ENCODE results near the gene COMMD2.

Gene COMMD2

DNA sequence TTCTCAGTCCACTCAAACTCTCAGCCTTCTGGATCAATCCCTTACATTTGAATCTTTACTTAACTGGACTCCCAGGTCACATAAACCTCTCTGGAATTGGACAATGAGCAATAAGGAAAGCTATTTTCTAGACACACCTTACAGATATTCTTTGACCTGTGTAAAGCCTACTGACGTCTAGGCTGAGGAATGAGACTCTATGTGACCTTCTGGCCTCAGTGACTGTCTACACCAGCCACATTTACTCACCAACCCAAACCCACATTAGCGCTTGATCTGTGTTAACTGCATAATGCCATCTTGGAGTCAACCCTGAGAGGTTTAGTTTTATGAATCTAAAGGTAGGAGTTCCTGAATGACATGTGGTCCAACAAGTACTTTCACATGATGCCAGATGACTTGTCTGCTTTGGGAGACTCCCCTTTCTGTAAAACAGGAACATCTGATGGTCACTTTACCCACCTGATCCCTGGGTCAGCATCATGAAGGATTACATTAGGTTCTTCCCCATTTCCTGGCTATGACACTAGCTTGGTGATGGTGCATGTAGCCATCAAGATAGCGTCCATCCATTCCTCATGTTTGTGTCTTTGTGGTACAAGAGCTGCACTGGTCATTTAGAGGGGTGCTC lies 11.4 kb upstream of the COMMD2 start:
- DNase-seq (ENCODE audit: low read depth): no peak

DNA sequence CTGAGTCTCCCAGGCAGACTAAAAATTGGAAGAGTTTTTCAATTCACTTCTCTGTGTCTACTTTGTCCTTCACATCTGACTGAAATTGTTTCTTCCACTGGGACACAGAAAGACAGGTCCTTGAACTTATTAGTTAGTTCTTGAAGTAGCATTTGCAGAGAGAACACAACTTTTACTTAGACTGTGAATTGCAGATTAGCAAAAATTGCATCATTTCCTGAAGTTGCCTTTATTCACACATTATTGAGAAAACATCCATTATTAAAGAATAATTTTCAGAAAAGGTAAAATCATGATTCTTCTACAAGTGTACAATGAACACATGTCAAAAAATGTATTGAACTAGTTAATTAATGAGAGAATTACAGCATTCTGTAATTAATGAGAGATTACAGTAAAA lies 1.4 kb upstream of the COMMD2 start:
- DNase-seq (ENCODE audit: low read depth): no peak

DNA sequence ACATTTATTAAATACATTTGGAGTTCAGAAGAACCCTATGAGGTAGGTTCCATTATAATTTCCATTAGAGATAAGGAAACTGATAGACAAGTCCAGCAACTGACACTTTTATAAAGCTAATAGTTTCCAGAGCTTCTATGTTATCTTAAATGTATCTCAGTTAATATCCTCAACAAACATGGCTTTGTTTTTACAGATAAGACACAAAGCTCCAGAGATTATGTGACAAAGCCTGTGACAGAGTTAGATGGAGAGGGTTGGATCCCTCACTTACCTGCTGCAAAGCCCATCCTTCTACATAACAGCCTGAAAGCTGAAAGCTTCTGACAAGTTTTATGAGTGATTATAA lies 473 bp upstream of the COMMD2 start:
- no peak for DNase-seq (ENCODE audit: low read depth)

DNA sequence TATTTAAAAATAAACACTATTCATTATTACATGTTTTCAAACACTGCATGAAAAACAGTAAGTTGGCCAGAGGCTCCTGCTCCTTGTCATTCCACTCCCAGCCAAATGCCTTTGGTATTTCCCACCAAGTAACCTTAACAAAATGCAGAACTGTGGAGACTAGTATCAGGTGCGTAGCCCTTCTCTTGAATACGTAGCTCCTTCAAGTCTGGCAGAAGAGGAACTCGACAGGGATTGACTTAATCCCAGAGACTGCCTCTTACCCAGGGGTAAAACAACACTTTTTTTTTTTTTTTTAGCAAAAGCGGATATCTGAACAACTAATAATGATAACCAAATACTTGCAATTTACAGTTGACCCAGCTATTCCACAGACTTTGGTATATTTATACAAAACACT lies 738 bp downstream of the COMMD2 start:
- DNase-seq (ENCODE audit: low read depth): no peak

DNA sequence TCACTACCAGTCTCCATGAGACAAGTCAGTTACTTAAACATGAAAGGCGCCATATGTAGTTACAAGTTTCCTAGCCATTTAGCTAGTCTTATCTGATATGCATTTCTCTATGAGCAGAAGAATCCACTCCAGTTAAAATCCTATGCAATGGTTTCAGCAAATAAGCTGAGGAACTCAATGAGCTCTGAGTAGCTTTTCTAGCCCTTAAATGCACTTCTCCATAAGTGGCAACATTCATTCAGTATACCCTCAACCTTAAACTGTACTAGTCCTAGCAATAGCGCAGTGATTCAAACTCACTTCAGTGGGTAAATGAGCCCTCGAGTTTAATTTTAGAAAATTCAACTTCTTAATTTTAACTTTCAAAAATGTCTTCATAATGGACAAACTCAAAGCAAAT lies 7.7 kb downstream of the COMMD2 start:
- DNase-seq (ENCODE audit: low read depth): no peak

DNA sequence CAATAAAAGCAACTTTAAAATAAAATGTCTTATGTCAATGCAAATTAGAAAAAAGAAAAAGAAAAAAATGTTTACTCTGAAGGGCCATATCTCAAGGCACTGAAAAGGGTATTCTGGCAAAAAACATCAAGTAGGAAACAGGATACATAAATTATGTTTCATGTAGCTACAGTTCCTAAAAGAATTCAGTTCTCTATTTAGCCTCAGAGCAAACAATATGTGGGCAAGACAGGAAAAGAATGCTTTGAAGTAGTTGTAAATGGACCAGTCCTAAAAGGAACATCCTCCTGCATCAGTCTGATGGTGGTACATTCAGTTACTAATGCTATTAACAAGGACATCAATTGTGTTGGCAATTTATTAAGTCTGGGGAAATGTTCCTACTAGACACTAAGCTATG lies 8.1 kb downstream of the COMMD2 start:
- no peak for DNase-seq (ENCODE audit: low read depth)

DNA sequence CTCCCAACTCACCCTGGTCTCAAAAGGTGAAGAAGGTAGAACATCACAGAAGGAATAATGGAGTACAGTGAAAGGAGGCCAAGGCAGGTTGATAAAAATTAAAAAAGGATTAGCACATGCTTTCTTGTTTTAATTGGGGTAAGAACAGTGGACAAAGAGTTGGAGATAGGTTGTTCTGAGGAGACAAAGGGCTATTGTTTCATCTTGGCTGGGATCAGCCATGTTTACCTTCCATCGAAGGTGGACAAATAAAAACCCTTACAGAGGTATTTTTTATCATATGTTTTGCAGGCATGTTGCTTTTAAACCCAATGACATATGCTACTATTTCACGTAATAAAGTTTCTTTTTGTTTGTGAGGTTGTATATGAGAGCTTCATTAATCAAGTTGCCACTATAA lies 12.9 kb downstream of the COMMD2 start:
- no peak for DNase-seq (ENCODE audit: low read depth)

DNA sequence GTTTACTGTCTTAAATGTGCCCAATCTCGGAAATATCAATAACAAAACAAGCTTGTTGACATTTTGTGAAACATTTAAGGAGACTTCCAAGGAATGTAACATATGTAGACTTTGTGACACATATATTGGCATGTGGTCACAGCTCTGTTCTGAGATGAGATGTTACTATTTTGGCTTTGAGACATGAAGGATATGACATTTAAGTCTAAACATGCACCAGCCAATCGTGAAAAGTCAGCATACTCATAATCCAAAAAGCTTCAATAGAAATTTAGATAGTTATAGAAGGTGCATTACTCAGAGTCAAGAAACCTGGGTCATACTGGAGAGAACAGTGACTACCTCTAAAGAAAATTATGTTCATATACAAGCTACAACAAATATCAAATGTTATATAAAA lies 13.4 kb downstream of the COMMD2 start:
- DNase-seq (ENCODE audit: low read depth): no peak

DNA sequence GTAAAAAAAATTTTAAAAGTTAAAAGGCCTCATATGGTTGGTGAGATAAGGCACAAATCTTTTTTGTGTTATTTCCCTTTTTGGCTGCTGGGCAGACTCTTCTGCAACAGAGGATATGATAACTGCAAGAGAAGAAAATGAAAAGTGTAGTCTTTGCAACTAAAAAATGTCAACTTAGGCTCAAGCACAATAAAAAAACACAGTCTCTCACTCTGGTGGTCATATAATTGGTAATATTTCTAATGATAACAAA lies 15.4 kb downstream of the COMMD2 start:
- no peak for DNase-seq (ENCODE audit: low read depth)

DNA sequence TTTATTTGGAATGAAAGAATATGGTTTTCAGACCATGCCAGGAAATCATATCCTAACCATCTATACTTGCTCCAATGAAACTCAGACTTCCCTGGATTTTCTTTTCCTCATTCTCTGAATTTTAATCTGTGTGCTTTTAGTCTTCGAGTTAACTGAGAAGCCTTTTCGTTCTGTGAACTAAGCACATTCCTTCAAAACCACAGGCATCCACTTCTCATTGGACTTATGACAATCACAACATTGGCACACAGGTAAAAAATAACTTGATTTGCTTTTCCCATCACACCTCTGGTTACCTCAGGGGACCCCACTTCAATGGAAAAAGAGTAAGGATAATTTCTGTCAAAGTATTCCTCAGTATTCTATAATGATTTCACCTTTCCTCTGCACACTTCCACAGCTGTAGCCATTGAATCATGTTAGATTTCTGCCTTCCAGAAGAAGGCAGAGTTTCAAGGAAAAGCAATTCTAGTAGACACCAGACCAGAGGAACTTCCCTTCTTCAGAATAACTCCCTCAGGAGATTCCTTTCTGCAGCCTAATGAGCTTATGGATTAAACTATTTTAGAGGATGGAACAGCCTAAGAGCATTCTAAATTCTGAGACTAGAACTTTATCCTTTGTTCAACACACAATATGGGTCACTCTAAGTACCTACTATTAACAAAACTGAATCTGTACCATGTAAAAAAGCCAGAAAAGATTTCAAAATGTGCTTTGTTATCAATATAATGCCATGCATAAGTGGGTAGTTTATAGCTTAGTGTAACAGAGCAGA lies 15.9 kb downstream of the COMMD2 start:
- DNase-seq (ENCODE audit: low read depth): peak; percentile 33

DNA sequence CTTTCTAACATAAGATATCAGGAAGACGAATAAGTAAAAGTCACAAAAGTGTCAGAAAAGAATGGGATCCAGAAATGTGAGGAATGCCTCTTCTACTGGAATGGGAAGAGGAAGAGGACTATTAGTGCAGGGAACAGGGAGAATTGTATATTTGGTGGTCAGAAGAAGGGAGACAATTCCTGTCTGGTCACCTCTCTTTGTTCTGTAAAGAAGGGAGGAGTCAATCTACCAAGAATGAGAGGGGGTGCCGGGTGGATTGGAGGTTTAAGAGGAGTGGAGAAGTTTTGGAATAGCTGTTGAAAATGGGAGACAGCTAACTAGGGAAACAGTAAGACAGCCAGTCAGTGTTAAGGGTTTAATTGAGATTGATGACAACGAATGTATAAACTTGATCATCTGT lies 20.1 kb downstream of the COMMD2 start:
- DNase-seq (ENCODE audit: low read depth): no peak

DNA sequence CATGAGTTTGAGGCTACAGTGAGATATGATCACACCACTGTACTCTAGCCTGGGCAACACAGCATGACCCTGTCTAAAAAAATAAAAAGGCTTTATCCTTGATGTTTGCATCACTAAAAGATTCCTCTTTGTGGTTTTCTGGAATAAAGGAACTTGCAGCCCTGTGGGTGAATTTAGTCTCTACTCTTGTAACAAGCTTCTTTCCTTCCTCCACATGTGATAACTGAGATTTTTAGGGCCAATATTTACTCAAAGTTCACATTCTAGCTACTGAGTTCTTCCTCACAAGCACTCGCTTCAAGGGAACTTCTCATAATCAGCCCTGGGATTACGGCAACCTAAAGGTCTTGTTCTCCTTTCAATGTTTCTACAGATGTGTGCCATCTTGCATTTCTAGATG lies 24.6 kb downstream of the COMMD2 start:
- DNase-seq (ENCODE audit: low read depth): no peak

DNA sequence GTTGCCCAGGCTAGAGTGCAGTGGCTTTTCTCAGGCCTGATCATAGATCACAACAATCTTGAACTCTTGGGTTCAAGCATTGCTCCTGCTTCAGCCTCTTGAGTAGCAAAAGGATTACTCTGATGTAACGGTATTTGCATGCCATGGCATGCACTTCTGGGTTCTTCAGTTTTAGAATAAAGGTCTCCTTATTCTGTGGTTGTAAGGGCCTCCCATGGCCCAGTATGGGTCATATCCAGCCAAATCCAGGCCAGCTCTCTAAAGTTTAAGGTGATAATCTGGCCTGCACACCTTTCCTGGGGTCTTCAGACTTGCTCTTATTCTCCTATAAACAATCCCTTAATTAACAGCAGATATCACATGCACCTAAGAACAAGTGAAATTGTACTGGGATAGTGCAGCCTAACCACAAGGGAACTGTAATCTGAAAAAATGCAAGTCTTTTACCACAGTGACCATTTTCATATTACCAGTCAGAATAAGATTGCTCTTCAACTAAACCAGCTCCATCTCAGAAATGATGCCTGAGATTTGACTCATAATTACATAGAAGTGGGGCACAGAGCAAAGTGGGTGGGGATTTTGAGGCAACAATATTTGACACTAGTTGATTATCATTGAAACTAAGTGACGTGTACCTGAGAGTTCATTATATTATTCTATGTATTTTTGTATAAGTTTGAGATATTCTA lies 25.4 kb downstream of the COMMD2 start:
- DNase-seq (ENCODE audit: low read depth): no peak

DNA sequence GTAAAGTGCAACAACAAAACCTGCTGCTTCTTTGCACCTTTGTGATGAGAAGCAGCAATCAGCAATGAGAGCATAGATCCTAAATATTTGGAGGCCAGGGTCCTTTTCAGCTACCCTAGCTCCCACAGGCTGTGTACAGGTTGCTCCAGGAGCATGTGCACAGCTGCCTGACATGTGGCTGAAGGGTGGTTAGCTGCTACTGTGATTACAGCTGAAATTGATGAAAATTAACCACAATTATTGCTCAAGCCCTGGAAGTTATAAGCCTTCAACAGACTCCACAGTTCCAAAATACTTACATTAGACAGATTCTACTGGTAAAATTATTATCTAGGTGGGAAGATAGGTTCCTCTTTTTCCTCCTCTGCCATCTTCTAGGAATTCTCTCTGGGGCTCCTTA lies 28.5 kb downstream of the COMMD2 start:
- DNase-seq (ENCODE audit: low read depth): no peak

DNA sequence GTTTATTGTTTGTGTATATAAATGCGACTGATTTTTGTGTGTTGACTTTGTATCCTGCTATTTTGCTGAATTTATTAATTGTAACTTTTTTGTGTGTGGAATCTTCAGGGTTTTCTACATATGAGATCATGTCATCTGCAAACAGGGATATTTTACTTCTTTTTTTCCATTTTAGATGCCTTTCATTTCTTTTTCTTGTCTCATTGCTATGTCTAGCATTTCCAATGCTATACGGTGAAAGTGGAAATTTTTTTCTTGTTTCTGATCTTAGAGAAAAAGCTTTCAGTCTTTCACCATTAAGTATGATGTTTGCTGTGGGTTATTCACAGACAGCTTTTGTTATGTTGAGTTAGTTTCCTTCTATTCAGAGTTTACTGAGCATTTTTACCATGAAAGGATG lies 31.4 kb downstream of the COMMD2 start:
- DNase-seq (ENCODE audit: low read depth): no peak

DNA sequence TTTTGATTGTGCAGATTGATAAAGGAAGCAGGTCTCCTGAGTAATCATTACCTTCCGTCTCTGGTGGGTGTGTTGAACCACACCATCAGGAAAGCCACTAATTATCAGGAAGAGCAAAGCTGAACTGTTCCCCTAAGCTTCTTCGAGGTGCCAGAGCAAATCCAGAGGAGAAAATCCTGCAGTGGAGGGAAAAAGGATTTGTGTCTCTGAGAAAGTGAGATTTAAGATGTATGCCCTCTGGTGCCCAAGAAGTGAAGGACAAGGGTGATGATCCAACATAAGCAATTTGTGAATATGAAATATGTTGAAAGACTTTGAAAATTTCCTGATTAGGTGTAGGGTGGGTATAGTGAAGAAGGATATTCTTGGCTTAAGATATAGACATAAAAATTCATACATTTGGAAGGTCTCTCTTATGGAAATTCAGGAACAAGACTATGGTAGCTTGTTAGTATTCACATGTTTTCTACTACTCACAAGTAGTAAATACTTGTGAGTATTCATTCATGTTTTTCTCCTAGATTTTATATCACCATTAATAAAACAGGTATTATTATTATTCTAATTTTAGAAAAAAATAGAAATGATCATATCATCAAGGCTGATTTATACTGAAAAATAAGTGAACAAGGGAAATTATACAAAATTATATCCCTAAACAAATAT lies 34.8 kb downstream of the COMMD2 start:
- peak; percentile 43 for DNase-seq (ENCODE audit: low read depth)

DNA sequence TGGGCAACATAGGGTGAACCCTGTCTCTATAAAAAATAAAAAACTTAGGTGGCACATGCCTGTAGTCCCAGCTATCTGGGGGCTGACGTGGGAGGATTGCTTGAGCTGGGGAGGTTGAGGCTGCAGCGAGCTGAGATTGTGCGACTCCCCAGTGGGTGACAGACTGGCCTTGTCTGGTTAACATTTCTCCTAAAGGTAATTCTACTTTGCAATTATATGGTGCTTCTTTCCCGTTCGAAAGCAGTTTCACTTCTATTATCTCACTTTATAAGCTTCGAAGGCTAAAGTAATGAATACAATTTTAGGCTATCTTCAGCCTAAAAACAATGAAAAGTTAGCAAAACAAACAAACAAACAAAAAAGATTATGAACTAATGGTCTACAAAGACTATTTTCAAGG lies 35.3 kb downstream of the COMMD2 start:
- no peak for DNase-seq (ENCODE audit: low read depth)

DNA sequence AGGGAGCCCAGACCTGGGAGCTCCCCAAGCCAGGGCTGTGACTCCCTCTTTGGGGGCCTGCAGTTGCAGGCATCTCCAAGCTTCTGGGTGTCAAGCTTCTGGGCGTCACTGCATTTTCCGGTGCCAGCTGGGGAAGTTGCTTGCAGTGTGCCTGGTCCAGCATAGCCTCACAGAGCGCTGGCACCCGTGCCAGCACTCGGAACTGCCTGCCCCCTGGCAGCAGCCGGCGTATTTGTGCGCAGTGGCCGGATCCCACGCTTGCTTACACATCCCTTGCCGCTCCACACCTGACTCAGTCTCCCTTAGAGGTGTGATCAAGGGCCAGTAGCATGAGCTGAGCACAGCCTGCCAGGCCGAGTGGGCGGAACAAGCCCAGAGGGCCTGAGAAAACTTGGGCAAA lies 37.0 kb downstream of the COMMD2 start:
- no peak for DNase-seq (ENCODE audit: low read depth)

DNA sequence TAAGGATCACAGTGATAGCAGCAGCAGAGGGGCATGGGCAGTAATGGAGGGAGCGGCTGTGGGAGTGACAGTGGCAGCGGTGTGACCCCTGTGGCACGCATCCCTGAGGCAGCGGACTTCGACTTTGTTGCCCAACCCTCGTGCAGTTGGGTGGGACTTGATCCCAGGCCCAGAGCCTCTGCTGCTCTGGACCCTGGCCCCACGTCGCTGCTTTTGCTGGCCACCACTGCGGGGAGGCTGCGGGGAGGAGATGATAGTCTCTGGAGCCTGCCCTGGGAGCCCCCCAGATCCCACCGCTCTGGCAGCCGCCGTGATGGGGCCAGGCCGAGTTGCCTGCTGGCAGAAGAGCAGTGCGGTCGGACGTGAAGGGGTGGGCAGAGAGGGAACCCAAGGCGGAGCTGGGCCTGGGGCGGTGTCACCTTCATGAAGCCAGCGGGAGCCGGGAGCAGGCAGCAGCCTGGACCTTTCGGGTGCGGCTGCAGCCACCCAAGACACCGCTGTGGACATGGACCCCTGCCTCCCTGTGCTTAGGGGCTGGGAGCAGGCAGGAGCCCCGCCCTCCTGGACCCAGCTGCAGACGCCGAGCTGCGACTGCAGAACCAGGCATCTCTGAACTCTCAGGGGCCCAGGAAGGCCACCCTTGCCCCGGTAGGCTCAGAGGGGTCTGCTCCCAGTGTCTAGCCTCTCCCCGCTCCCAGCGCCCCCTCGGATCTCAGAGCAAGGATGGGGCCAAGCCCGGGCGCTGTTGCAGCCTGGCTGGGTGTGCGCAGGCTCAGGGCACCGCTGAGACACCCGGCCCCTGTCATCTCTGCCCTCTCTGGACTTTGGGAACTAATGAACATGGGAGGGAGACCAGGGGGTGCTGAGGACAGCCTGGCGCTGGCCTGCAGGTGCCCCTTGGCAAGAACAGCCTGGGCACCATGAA lies 38.3 kb downstream of the COMMD2 start:
- DNase-seq (ENCODE audit: low read depth): no peak

DNA sequence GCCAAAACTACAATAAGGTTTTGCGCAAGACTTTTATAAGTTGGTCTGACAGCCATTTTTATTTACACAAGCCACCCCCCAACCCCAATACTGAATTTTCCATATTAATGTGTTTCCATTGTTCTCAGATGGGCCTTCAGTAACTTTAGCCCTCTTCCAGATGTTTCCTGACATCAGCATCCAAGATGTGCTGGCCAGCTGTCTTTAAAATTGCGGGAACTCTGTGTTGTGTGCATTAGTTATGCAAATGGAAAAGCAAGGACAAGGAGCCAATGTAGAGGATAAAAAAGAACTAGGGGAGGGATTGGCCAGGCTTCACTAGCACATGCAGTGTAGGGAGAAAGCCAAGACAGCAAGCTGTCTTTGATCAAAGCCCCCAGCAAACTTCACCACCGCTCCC lies 45.4 kb downstream of the COMMD2 start:
- no peak for DNase-seq (ENCODE audit: low read depth)

DNA sequence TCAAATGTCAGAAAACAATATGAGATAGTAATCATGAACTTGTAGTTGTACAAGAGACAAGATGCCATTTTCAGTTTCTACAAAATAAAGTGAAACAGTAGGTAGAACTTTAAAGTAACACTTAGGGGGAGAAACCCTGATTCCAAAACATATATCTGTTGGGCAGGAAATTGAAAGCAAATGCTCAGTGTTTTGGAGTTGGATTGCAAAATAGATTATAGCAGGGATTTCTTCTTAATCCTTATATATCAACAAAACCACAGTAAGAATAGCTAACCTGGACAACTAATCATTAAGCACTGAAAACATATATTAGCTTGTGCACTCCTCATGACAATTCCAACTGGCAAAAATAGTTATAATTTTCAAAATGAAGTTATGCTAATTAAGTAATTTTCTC lies 46.9 kb downstream of the COMMD2 start:
- no peak for DNase-seq (ENCODE audit: low read depth)

DNA sequence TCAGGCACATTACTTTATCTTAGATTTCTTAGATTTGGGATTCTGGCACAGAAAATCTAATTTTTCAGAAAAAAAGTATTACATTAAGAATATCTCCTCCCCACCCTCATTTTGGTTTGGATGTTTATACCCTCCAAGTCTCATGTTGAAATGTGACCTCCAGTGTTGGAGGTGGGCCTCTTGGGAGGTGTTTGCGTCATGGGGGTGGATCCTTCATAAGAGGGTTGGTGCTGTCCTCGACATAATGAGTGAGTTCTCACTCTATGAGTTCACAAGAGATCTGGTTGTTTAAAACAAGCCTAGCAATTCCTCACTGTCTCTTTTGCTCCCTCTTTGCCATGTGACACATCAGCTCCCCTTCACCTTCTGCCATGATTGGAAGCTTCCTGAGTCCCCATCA lies 48.8 kb downstream of the COMMD2 start:
- no peak for DNase-seq (ENCODE audit: low read depth)

Data from HS-27A (cell line).